DOHH2 (cell line): Measurements from ENCODE around the gene F8.

Source experiments
- H3F3A ChIP-seq: fragments of 200-600 bp; sonication (generic), shearing (Covaris generic); 2 replicates; pipeline ENCODE4 v1.6.0; 2016; ENCODE audit warnings: antibody characterized with exemption, mild to moderate bottlenecking; ENCODE audit not compliant: control insufficient read depth, insufficient read depth
- H3K27ac ChIP-seq: fragments of 200-600 bp; sonication (generic); 2 replicates; pipeline ENCODE4 v1.5.1; 2014; ENCODE audit warnings: low read depth, mild to moderate bottlenecking, low read length, moderate library complexity
- H3K27me3 ChIP-seq: fragments of 200-600 bp; sonication (generic); 2 replicates; pipeline ENCODE4 v1.6.1; 2014; ENCODE audit warnings: mild to moderate bottlenecking, low read length, mixed read lengths; ENCODE audit not compliant: control insufficient read depth
- H3K36me3 ChIP-seq: fragments of 200-600 bp; sonication (generic); 2 replicates; pipeline ENCODE4 v1.6.1; 2014; ENCODE audit warnings: mild to moderate bottlenecking, low read length, moderate library complexity, mixed read lengths; ENCODE audit not compliant: control insufficient read depth
- H3K4me1 ChIP-seq: fragments of 200-600 bp; sonication (generic); 2 replicates; pipeline ENCODE4 v1.6.1; 2014; ENCODE audit warnings: mild to moderate bottlenecking, low read length, mixed read lengths; ENCODE audit not compliant: control insufficient read depth
- H3K4me2 ChIP-seq: fragments of 200-600 bp; sonication (generic); 2 replicates; pipeline ENCODE4 v1.6.0; 2014; ENCODE audit warnings: mild to moderate bottlenecking, low read length, moderate library complexity
- H3K4me3 ChIP-seq: fragments of 200-600 bp; sonication (generic); 2 replicates; pipeline ENCODE4 v1.5.1; 2014; ENCODE audit warnings: mild to moderate bottlenecking, low read length, mixed read lengths
- H3K79me2 ChIP-seq: fragments of 200-600 bp; sonication (generic); 2 replicates; pipeline ENCODE4 v1.6.1; 2014; ENCODE audit warnings: mild to moderate bottlenecking, low read length, mixed read lengths; ENCODE audit not compliant: control insufficient read depth
- H3K9me2 ChIP-seq: fragments of 200-600 bp; sonication (generic); replicated peaks from 2 replicates; pipeline ENCODE4 v1.6.1; 2014; ENCODE audit warnings: mild to moderate bottlenecking, low read length, mixed read lengths; ENCODE audit not compliant: control insufficient read depth
- H3K9me3 ChIP-seq: fragments of 200-600 bp; sonication (generic); 2 replicates; pipeline ENCODE4 v1.6.1; 2014; ENCODE audit warnings: antibody characterized with exemption, low read length, mixed read lengths; ENCODE audit not compliant: control insufficient read depth, insufficient read depth
- H4K20me1 ChIP-seq: fragments of 200-600 bp; sonication (generic); 2 replicates; pipeline ENCODE4 v1.6.0; 2014; ENCODE audit warnings: low read depth, mild to moderate bottlenecking, antibody characterized with exemption, low read length, moderate library complexity; ENCODE audit not compliant: control insufficient read depth, insufficient read depth
- EZH2phosphoT487 ChIP-seq: fragments of 200-600 bp; sonication (generic); IDR thresholded peaks from 2 replicates; pipeline ENCODE4 v1.6.1; 2017; ENCODE audit warnings: borderline replicate concordance, mild to moderate bottlenecking, antibody characterized with exemption, low read length, moderate library complexity, mixed read lengths
- TF ChIP-seq, protein P1 (sequence below): fragments of 200-600 bp; sonication (generic); IDR thresholded peaks from one replicate; pipeline ENCODE4 v1.5.1; 2014; ENCODE audit warnings: antibody characterized with exemption, mild to moderate bottlenecking, low read depth, low read length; ENCODE audit not compliant: poor library complexity, severe bottlenecking

Gene F8

DNA sequence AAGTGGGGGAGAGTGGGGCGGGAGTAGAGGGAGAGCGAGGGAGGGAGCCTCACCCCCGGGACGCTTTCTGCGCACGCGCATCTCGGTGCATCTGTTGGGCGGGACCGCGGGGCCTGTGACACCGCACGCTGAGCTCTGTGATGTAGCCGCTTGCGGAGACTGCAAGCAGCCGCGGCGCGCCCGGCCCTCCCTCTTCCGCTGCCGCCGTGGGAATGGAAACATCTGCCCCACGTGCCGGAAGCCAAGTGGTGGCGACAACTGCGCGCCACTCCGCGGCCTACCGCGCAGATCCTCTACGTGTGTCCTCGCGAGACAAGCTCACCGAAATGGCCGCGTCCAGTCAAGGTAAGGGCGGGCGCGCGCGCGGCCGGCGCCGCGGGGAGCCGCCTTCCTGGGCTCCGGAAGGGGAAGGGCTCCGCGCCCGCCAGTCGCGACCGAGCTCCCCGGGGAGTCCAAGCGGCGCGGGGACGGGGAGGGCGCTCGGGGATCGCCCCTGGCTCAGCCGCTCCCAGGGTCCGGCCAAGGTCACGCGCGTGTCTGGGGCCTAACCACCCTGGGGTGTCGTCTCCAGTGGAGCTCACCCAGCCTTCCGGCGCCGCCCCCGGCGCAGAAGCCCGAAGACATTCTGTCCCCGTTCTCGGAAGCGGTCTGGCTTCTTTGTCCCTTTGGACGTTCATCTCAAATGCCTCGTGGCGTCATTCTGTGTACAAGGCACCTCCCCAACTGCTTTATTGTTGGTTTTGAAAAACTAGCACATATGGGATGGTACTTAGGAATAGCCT lies 4.4 kb upstream of the F8 start, which contains the start of gene FUNDC2:
Gene FUNDC2 (plus strand): TSS at position 118 of the 782 bp plus-strand sequence. CDS start 95 bp downstream, at position 213.
- H3K4me2 ChIP-seq = peak within 1 kb of the TSS; percentile 90
- H3K9me3 ChIP-seq = no peaks in the 10 kb centered on the region
- peak within 1 kb of the TSS; percentile 90 for H3K27ac ChIP-seq
- H3K4me1 ChIP-seq = peaks cover 19% of the 10 kb centered on the region
- no peaks in the 10 kb centered on the region for H3K36me3 ChIP-seq
- H4K20me1 ChIP-seq = no peaks in the 10 kb centered on the region
- TF ChIP-seq EZH2phosphoT487 = no peak
- TF ChIP-seq, protein P1, sequence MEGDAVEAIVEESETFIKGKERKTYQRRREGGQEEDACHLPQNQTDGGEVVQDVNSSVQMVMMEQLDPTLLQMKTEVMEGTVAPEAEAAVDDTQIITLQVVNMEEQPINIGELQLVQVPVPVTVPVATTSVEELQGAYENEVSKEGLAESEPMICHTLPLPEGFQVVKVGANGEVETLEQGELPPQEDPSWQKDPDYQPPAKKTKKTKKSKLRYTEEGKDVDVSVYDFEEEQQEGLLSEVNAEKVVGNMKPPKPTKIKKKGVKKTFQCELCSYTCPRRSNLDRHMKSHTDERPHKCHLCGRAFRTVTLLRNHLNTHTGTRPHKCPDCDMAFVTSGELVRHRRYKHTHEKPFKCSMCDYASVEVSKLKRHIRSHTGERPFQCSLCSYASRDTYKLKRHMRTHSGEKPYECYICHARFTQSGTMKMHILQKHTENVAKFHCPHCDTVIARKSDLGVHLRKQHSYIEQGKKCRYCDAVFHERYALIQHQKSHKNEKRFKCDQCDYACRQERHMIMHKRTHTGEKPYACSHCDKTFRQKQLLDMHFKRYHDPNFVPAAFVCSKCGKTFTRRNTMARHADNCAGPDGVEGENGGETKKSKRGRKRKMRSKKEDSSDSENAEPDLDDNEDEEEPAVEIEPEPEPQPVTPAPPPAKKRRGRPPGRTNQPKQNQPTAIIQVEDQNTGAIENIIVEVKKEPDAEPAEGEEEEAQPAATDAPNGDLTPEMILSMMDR = no peak
- no peaks in the 10 kb centered on the region for H3K9me2 ChIP-seq
- 0 out of 2 replicates have a peak, but pooled peaks cover 8% of the 10 kb centered on the region for H3F3A ChIP-seq
- H3K79me2 ChIP-seq = peaks cover 41% of the 10 kb centered on the region
- peak within 1 kb of the TSS; percentile 97 for H3K4me3 ChIP-seq
- no peaks in the 10 kb centered on the region for H3K27me3 ChIP-seq

DNA sequence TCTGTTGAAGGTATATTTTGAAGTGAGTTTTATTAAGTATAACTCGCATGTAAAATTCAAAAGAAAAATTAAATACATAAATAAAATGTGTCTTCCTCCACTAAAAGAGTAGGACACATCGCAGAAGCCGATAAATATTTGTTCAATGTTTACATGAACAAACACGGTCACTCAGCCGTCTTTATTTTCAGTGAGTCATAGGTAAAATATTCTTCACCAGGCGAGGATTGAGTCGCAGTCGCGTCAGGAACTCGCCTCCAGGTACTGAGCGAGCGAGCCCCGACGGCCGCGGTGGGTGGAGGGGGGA lies 3.9 kb upstream of the F8 start:
- no peaks in the 10 kb centered on the region for H4K20me1 ChIP-seq
- TF ChIP-seq EZH2phosphoT487 = no peak
- TF ChIP-seq, protein P1 = no peak
- peak overlapping the region; percentile 67 for H3K4me3 ChIP-seq
- peaks cover 36% of the 10 kb centered on the region for H3K79me2 ChIP-seq
- H3K36me3 ChIP-seq = no peaks in the 10 kb centered on the region
- no peaks in the 10 kb centered on the region for H3K9me2 ChIP-seq
- peaks cover 19% of the 10 kb centered on the region for H3K4me1 ChIP-seq
- no peaks in the 10 kb centered on the region for H3K27me3 ChIP-seq
- peak overlapping the region; percentile 62 for H3K27ac ChIP-seq
- peak overlapping the region; percentile 60 for H3K4me2 ChIP-seq
- no peaks in the 10 kb centered on the region for H3K9me3 ChIP-seq
- H3F3A ChIP-seq = 0 out of 2 replicates have a peak, but pooled peaks cover 8% of the 10 kb centered on the region

DNA sequence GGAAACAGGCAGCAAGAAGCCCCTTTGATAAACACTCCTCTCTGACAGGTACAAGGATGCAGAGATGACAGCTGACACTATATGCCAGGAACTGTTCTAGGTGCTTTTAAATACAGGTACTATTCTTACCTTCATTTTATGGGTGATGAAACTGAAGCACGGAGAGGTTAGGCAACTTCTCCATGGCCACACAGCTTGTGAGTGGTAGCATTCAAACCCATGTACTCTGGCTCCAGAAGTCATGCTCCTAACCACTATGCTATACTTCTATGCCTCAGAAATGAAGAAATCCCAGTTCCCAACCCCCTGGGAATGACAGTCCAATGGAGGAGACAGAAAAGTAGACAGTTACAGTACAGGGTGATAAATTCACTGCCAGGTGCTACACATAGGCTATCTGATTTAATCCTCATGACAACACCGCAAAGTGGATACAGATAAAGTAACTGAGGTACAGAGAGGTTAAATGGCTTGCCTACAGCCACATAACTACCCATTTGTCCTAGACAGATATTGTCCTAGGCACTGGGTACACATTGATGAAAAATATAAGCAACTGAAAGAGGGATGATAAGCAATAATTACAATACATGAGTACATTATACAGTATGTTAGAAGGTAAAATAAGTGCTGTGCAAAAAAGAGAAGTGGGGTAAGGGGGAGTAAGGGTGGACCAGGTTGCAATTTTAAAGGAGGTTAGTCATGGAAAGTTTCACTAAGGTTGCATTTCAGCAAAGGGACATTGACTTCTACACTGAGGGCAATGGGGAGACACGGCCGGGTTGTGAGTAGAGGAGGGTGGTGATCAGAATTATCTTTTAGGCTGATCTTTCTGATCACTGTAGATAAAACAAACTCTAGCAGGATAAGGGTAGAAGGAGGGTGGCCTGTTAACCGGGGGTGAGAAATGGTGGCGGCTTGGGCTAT lies 1.6 kb upstream of the F8 start:
- Histone ChIP-seq H3K79me2 (peaks cover 20% of the 10 kb centered on the region), H3K4me2 (no peak overlapping the region), H3K36me3 (no peaks in the 10 kb centered on the region), H3K27ac (no peak overlapping the region), H3K27me3 (no peaks in the 10 kb centered on the region), H3K4me1 (peaks cover 19% of the 10 kb centered on the region), H3F3A (0 out of 2 replicates have a peak, but pooled peaks cover 8% of the 10 kb centered on the region), H3K9me3 (no peaks in the 10 kb centered on the region), H3K4me3 (no peak overlapping the region), H4K20me1 (no peaks in the 10 kb centered on the region), H3K9me2 (no peaks in the 10 kb centered on the region)
- TF ChIP-seq, protein P1 = no peak
- TF ChIP-seq EZH2phosphoT487 = no peak
